Left cardiac atrium (tissue), 4 donors: ENCODE measurements around the gene PTRHD1. TPM values are rescaled to one million over a fixed set of nuclear protein-coding genes. Genes with fewer than 3 reads are reported as not detected.
A peak's percentile ranks its signal among the peaks of the same experiment; 100 is the strongest.
"Not testable (repeated sequence)": the region's sequence is repeated elsewhere in the genome, so short reads cannot be mapped to it uniquely, and the experiment has no call there.

ENCODE experiments used
- ATAC-seq, 2 donors: fragments of 200-7000 bp; cut with Tn5 transposase; one replicate each; pipeline ENCODE4 v1.9.1; 2020; ENCODE audit warnings: mild to moderate bottlenecking in 2 of 2, moderate library complexity in 2 of 2
- DNase-seq: peaks from one replicate; pipeline ENCODE4 v3.0.0-alpha.2; 2020
- intact Hi-C, 2 donors: fragments of 100-400 bp; cut with DNase I; formaldehyde crosslinking; loops; one replicate each; pipeline versions ENCODE4 v1.14.1 to v1.15.1; 2022 to 2023
- long read RNA-seq: library from polyadenylated mRNA; unstranded; transcript quantifications from one replicate; pipeline ENCODE4 v2.0.0, GENCODE V29; 2021
- total RNA-seq, 2 donors: library from RNA; stranded (reverse); fragmentation: NEBNext Ultra II Directional; extraction: Animal tissue kit (Norgen Biotek cat#: 25700); gene quantifications; one replicate each; pipeline ENCODE4 v1.2.1, GENCODE V29; 2021
- donor health status: DM: no; HTN: yes; CAD: no.
- donor health status: DM: no; HTN: yes; CAD: no; lungs with severe emphysema.
- donor health status: DM: yes; HTN: yes; CAD: no.
- donor health status: Dilated cardiomyopathy.

The PTRHD1 gene
- 10 to 100 TPM; 19.8 to 24.3 TPM for total RNA-seq
- long read RNA-seq, transcript PTRHD1-201 (2 exons, 1,105 nt): major isoform, 5 of 5 reads
- long read RNA-seq, partial matches to known transcripts: 0 of 5 reads
- long read RNA-seq, other reads (novel, unspliced or antisense): 0 of 5 reads

GRCh38 chr2:24792874-24793760 is at the start of gene PTRHD1, which contains the start of gene CENPO:
PTRHD1 (minus strand) TSS chr2:24793391; CDS start chr2:24793377, 14 bp downstream.
CENPO (plus strand) TSS chr2:24793425; CDS start chr2:24793920, 495 bp downstream.
- intact Hi-C loops: loop anchor here in 1 of 2 donors (10.0 kb wide), 1 partner anchor 298 kb away; the partner anchor contains the start of gene NCOA1
- DNase-seq (peak; percentile 98), ATAC-seq (peak; percentile 99)

GRCh38 chr2:24842081-24843050 is 49.2 kb upstream of the PTRHD1 start:
- no peak for DNase-seq
- intact Hi-C loops: no loop called here
- no peak for ATAC-seq

- intact Hi-C loops: no loop called here
- no peak for DNase-seq
- ATAC-seq: no peak
Measured at GRCh38 chr2:24840962-24841945, 48.1 kb upstream of the PTRHD1 start.

- ATAC-seq (no peak), DNase-seq (no peak)
- intact Hi-C loops: no loop called here
Measured at GRCh38 chr2:24840164-24840869, 47.1 kb upstream of the PTRHD1 start.

GRCh38 chr2:24839729-24840128 is 46.5 kb upstream of the PTRHD1 start:
- ATAC-seq (no peak), DNase-seq (no peak)
- intact Hi-C loops: loop anchor here in 1 of 2 donors (10.0 kb wide), 1 partner anchor 355 kb away; no protein-coding TSS in a partner anchor

- ATAC-seq (no peak), DNase-seq (no peak)
- intact Hi-C loops: loop anchor here in 1 of 2 donors (10.0 kb wide), 1 partner anchor 356 kb away; no protein-coding TSS in a partner anchor
Measured at GRCh38 chr2:24838541-24838940, 45.4 kb upstream of the PTRHD1 start.

GRCh38 chr2:24837996-24838513 is 44.9 kb upstream of the PTRHD1 start:
- no peak for ATAC-seq
- intact Hi-C loops: loop anchor here in 1 of 2 donors (10.0 kb wide), 1 partner anchor 357 kb away; no protein-coding TSS in a partner anchor
- DNase-seq: no peak

- intact Hi-C loops: loop anchor here in 1 of 2 donors (10.0 kb wide), 1 partner anchor 358 kb away; no protein-coding TSS in a partner anchor
- ATAC-seq: no peak
Measured at GRCh38 chr2:24836706-24837105, 43.5 kb upstream of the PTRHD1 start.

GRCh38 chr2:24836206-24836605 is 43.0 kb upstream of the PTRHD1 start:
- DNase-seq (no peak), ATAC-seq (no peak)
- intact Hi-C loops: loop anchor here in 1 of 2 donors (10.0 kb wide), 1 partner anchor 359 kb away; no protein-coding TSS in a partner anchor

More at GRCh38 chr2:24836706-24837105, 43.5 kb upstream of the PTRHD1 start:
- DNase-seq: no peak

GRCh38 chr2:24835411-24835810 is 42.2 kb upstream of the PTRHD1 start:
- intact Hi-C loops: loop anchor here in 1 of 2 donors (10.0 kb wide), 1 partner anchor 359 kb away; no protein-coding TSS in a partner anchor
- not testable (repeated sequence) for ATAC-seq, DNase-seq

GRCh38 chr2:24834733-24835395 is 41.7 kb upstream of the PTRHD1 start:
- intact Hi-C loops: loop anchor here in 1 of 2 donors (10.0 kb wide), 1 partner anchor 360 kb away; no protein-coding TSS in a partner anchor
- no peak for DNase-seq
- no peak for ATAC-seq

GRCh38 chr2:24833821-24834732 is 40.9 kb upstream of the PTRHD1 start:
- ATAC-seq (no peak), DNase-seq (no peak)
- intact Hi-C loops: loop anchor here in 1 of 2 donors (10.0 kb wide), 1 partner anchor 361 kb away; no protein-coding TSS in a partner anchor

GRCh38 chr2:24832931-24833701 is 39.9 kb upstream of the PTRHD1 start:
- no peak for ATAC-seq
- intact Hi-C loops: loop anchor here in 1 of 2 donors (10.0 kb wide), 1 partner anchor 362 kb away; no protein-coding TSS in a partner anchor
- no peak for DNase-seq

- intact Hi-C loops: loop anchor here in 1 of 2 donors (10.0 kb wide), 1 partner anchor 362 kb away; no protein-coding TSS in a partner anchor
- ATAC-seq (no peak), DNase-seq (no peak)
Measured at GRCh38 chr2:24832521-24832920, 39.3 kb upstream of the PTRHD1 start.
